ENCODE results near the gene CDC34. TPM values are rescaled to one million over a fixed set of nuclear protein-coding genes. Genes with fewer than 3 reads are reported as not detected.

CDC34 gene
- total RNA-seq, 1 experiment from 2014 or later: 112 TPM

GRCh38 chr19:566403-566802, 34.8 kb downstream of the CDC34 start:
- H4K5ac ChIP-seq (ENCODE audit: insufficient read length, low read depth, low read length): no peak overlapping the region
- Mint-ChIP-seq H3K27me3 (ENCODE audit: low read depth) (peaks cover 32% of the 10 kb centered on the region), H3K27ac (no peak overlapping the region), H3K36me3 (ENCODE audit: insufficient read depth in 1 of 3, low read depth in 3 of 3) (peaks cover 12 to 21% (median 15%) of the 10 kb centered on the region in 3 experiments), H3K4me1 (peaks cover 13 to 16% of the 10 kb centered on the region in 2 experiments), H3K4me3 (no peak overlapping the region), H3K9me3 (peaks cover 26 to 28% of the 10 kb centered on the region in 2 experiments)
- H3K79me2 ChIP-seq (ENCODE audit: insufficient read depth, low read length): no peaks in the 10 kb centered on the region
- H3K23me2 ChIP-seq (ENCODE audit: insufficient read length, low read depth, low read length, poor library complexity, severe bottlenecking): peaks cover 4% of the 10 kb centered on the region
- H3K27ac ChIP-seq (ENCODE audit: insufficient read length, low read depth, low read length): no peak overlapping the region
- no peaks in the 10 kb centered on the region for H3K9me3 ChIP-seq (ENCODE audit: control insufficient read depth, low read depth, low read length)
- no peak overlapping the region for H2AK5ac ChIP-seq (ENCODE audit: insufficient read length, low read length)
- H2AFZ ChIP-seq (ENCODE audit: low read length): no peak overlapping the region
- no peak for DNase-seq
- H2BK120ac ChIP-seq (ENCODE audit: low read depth, low read length, poor library complexity, severe bottlenecking): no peak overlapping the region
- H3K23ac ChIP-seq (ENCODE audit: insufficient read length, low read depth, low read length): no peak overlapping the region
- H4K8ac ChIP-seq (replicated peaks; ENCODE audit: insufficient read length, low read depth, low read length): no peak overlapping the region
- H3K79me1 ChIP-seq (ENCODE audit: insufficient read depth, low read depth, low read length, poor library complexity, severe bottlenecking): no peaks in the 10 kb centered on the region
- no peak for TF ChIP-seq CTCF (conservative IDR thresholded peaks at IDR 0.05)
- no peak overlapping the region for H3K14ac ChIP-seq (ENCODE audit: insufficient read depth, low read length)
- H2BK12ac ChIP-seq (ENCODE audit: insufficient read length, low read depth, low read length): no peak overlapping the region
- no peaks in the 10 kb centered on the region for H4K20me1 ChIP-seq (ENCODE audit: control insufficient read depth, insufficient read depth, insufficient read length)
- H3K18ac ChIP-seq (ENCODE audit: insufficient read length, low read depth, low read length): no peak overlapping the region
- no CpG with 5 or more reads among the region's 19 CpGs for WGBS (ENCODE audit: extremely low coverage, insufficient read length, low lambda C conversion rate)
- no peak overlapping the region for H2BK20ac ChIP-seq (ENCODE audit: low read depth, low read length, poor library complexity, severe bottlenecking)
- no peak overlapping the region for H3T11ph ChIP-seq (ENCODE audit: low read length)
- H2BK15ac ChIP-seq (ENCODE audit: low read depth, low read length): no peak overlapping the region
- H3K4me1 ChIP-seq (ENCODE audit: insufficient read depth, low read length): no peaks in the 10 kb centered on the region; the same call in 1 of the 2 replicates
- H3K27me3 ChIP-seq (ENCODE audit: insufficient read depth, low read length): no peaks in the 10 kb centered on the region
- H4K91ac ChIP-seq (ENCODE audit: insufficient read length, low read depth, low read length): no peak overlapping the region
- H3K56ac ChIP-seq (ENCODE audit: insufficient read length, low read depth, low read length): no peak overlapping the region
- no peak overlapping the region for H3K9ac ChIP-seq (ENCODE audit: extremely low read depth, insufficient read length, low read length)
- H3K4ac ChIP-seq (ENCODE audit: low read depth, low read length): no peak overlapping the region
- no peak overlapping the region for H2BK5ac ChIP-seq (ENCODE audit: insufficient read length, low read length)
- no peak overlapping the region for H3K4me2 ChIP-seq (ENCODE audit: insufficient read depth, insufficient read length, low read length)

Measured in H9 (cell line).